ENCODE data around the gene FKBP6. TPM values are rescaled to one million over a fixed set of nuclear protein-coding genes. Genes with fewer than 3 reads are reported as not detected.

Gene FKBP6
- total and polyA plus RNA-seq, 2 of the 13 experiments (the other 11 are each of a cell fraction or from before 2014, with no cell fraction given): 0.07 to 0.20 TPM

DNA sequence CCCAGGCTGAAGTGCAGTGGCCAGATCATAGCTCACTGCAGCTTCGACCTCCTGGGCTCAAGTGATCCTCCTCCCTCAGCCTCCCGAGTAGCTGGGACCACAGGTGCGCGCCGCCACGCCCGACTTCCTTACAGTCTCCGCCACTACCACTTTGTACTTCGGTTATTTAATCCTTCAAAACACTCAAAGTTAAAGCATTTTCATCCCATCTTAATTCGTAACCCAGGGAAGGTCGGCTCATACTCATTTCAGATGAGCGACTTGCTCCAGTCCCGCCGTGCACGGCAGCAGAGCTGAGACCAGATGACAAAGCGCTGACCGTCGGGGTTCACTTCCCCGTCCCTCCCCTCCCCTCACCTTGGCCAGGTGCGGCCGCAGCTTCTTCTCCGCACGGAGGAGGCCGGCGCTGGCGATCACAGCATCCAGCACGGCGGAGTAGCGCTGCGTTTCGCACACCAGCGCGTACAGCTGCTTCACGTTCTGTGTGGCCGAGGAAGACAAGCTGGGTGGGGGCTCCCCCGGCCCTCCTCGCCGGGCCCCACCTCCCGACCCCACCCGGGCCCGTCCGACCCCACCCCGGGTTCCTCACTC lies 19.8 kb upstream of the FKBP6 start (continued):
- TF ChIP-seq ZNF546 (CRISPR knock-in tag; conservative IDR thresholded peaks at IDR 0.05): no peak
- TF ChIP-seq SAFB2 (CRISPR knock-in tag; IDR thresholded peaks at IDR 0.05; ENCODE audit: borderline replicate concordance, low read depth): no peak
- peak; percentile 35; the same call in 1 of the 2 replicates for TF ChIP-seq ZNF292 (CRISPR knock-in tag; IDR thresholded peaks at IDR 0.05; ENCODE audit: borderline replicate concordance, low read depth)
- no peak for TF ChIP-seq ZNF451 (CRISPR knock-in tag; IDR thresholded peaks at IDR 0.05)
- TF ChIP-seq, protein P1, sequence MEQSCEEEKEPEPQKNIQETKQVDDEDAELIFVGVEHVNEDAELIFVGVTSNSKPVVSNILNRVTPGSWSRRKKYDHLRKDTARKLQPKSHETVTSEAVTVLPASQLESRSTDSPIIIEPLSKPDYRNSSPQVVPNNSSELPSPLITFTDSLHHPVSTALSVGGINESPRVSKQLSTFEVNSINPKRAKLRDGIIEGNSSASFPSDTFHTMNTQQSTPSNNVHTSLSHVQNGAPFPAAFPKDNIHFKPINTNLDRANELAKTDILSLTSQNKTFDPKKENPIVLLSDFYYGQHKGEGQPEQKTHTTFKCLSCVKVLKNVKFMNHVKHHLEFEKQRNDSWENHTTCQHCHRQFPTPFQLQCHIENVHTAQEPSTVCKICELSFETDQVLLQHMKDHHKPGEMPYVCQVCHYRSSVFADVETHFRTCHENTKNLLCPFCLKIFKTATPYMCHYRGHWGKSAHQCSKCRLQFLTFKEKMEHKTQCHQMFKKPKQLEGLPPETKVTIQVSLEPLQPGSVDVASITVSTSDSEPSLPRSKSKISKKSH (CRISPR knock-in tag; IDR thresholded peaks at IDR 0.05; ENCODE audit: borderline replicate concordance): no peak
- TF ChIP-seq MYNN (CRISPR knock-in tag; IDR thresholded peaks at IDR 0.05; ENCODE audit: low read depth): 0 out of 2 replicates have a peak, but pooled peaks have one; percentile 11
- TF ChIP-seq RXRB (CRISPR knock-in tag; IDR thresholded peaks at IDR 0.05; ENCODE audit: borderline replicate concordance): no peak
- TF ChIP-seq PAWR (CRISPR knock-in tag; IDR thresholded peaks at IDR 0.05; ENCODE audit: borderline replicate concordance): no peak
- no peak for TF ChIP-seq TARDBP (CRISPR knock-in tag; IDR thresholded peaks at IDR 0.05)
- TF ChIP-seq, protein P2, sequence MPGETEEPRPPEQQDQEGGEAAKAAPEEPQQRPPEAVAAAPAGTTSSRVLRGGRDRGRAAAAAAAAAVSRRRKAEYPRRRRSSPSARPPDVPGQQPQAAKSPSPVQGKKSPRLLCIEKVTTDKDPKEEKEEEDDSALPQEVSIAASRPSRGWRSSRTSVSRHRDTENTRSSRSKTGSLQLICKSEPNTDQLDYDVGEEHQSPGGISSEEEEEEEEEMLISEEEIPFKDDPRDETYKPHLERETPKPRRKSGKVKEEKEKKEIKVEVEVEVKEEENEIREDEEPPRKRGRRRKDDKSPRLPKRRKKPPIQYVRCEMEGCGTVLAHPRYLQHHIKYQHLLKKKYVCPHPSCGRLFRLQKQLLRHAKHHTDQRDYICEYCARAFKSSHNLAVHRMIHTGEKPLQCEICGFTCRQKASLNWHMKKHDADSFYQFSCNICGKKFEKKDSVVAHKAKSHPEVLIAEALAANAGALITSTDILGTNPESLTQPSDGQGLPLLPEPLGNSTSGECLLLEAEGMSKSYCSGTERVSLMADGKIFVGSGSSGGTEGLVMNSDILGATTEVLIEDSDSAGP (CRISPR knock-in tag; IDR thresholded peaks at IDR 0.05; ENCODE audit: borderline replicate concordance): no peak
- no peak for TF ChIP-seq ELF1 (CRISPR knock-in tag; IDR thresholded peaks at IDR 0.05)
- TF ChIP-seq ARNTL (CRISPR knock-in tag; IDR thresholded peaks at IDR 0.05): no peak
- TF ChIP-seq, protein P3, sequence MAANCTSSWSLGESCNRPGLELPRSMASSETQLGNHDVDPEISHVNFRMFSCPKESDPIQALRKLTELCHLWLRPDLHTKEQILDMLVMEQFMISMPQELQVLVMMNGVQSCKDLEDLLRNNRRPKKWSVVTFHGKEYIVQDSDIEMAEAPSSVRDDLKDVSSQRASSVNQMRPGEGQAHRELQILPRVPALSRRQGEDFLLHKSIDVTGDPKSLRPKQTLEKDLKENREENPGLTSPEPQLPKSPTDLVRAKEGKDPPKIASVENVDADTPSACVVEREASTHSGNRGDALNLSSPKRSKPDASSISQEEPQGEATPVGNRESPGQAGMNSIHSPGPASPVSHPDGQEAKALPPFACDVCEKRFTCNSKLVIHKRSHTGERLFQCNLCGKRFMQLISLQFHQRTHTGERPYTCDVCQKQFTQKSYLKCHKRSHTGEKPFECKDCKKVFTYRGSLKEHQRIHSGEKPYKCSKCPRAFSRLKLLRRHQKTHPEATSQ (CRISPR knock-in tag; IDR thresholded peaks at IDR 0.05; ENCODE audit: borderline replicate concordance): no peak
- no peak for TF ChIP-seq FOXO1 (CRISPR knock-in tag; IDR thresholded peaks at IDR 0.05)
- TF ChIP-seq ELF3 (CRISPR knock-in tag; IDR thresholded peaks at IDR 0.05): no peak
- no peak for TF ChIP-seq YEATS2 (CRISPR knock-in tag; IDR thresholded peaks at IDR 0.05; ENCODE audit: borderline replicate concordance)
- TF ChIP-seq, protein P4, sequence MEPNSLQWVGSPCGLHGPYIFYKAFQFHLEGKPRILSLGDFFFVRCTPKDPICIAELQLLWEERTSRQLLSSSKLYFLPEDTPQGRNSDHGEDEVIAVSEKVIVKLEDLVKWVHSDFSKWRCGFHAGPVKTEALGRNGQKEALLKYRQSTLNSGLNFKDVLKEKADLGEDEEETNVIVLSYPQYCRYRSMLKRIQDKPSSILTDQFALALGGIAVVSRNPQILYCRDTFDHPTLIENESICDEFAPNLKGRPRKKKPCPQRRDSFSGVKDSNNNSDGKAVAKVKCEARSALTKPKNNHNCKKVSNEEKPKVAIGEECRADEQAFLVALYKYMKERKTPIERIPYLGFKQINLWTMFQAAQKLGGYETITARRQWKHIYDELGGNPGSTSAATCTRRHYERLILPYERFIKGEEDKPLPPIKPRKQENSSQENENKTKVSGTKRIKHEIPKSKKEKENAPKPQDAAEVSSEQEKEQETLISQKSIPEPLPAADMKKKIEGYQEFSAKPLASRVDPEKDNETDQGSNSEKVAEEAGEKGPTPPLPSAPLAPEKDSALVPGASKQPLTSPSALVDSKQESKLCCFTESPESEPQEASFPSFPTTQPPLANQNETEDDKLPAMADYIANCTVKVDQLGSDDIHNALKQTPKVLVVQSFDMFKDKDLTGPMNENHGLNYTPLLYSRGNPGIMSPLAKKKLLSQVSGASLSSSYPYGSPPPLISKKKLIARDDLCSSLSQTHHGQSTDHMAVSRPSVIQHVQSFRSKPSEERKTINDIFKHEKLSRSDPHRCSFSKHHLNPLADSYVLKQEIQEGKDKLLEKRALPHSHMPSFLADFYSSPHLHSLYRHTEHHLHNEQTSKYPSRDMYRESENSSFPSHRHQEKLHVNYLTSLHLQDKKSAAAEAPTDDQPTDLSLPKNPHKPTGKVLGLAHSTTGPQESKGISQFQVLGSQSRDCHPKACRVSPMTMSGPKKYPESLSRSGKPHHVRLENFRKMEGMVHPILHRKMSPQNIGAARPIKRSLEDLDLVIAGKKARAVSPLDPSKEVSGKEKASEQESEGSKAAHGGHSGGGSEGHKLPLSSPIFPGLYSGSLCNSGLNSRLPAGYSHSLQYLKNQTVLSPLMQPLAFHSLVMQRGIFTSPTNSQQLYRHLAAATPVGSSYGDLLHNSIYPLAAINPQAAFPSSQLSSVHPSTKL (CRISPR knock-in tag; IDR thresholded peaks at IDR 0.05): no peak
- no peak for TF ChIP-seq ZNF160 (CRISPR knock-in tag; IDR thresholded peaks at IDR 0.05)

All from HepG2 (cell line).